A673 (cell line): ENCODE results near the gene OSBPL3. TPM values are rescaled to one million over a fixed set of nuclear protein-coding genes. Genes with fewer than 3 reads are reported as not detected.

ENCODE experiments used
- BruUV-seq: library from RNA; stranded (reverse); fragments of 400-500 nt; replicated peaks from 2 replicates; lab custom pipeline; 2021; lab: Mats Ljungman, UMichigan
- CTCF ChIA-PET: fragments of 300-600 bp; sonication (Branson Sonifier 250); formaldehyde crosslinking; loops from one replicate; lab custom pipeline; 2022; ENCODE audit warnings: antibody characterized with exemption; lab: Charles Lee
- POLR2A ChIA-PET: fragments of 300-600 bp; sonication (Branson Sonifier 250); formaldehyde crosslinking; loops from one replicate; lab custom pipeline; 2022; ENCODE audit warnings: antibody characterized with exemption; ENCODE audit not compliant: low non-redundant PET; lab: Charles Lee
- DNase-seq: peaks from one replicate; pipeline ENCODE4 v3.0.0-alpha.2; 2015; ENCODE audit warnings: low spot score
- H3K27ac ChIP-seq: fragments of 200-600 bp; sonication (generic); 2 replicates; pipeline ENCODE4 v1.5.1; 2016; ENCODE audit warnings: mixed run types, low read depth, mild to moderate bottlenecking, mixed read lengths, antibody characterized with exemption, low read length; ENCODE audit not compliant: poor library complexity, severe bottlenecking
- H3K27me3 ChIP-seq: fragments of 200-600 bp; sonication (generic); replicated peaks from 2 replicates; pipeline ENCODE4 v1.6.1; 2017; ENCODE audit warnings: mixed run types, low read depth, mild to moderate bottlenecking, mixed read lengths, antibody characterized with exemption, low read length; ENCODE audit not compliant: insufficient read depth, poor library complexity
- H3K36me3 ChIP-seq: fragments of 200-600 bp; sonication (generic); 2 replicates; pipeline ENCODE4 v1.6.1; 2016; ENCODE audit warnings: mixed run types, mild to moderate bottlenecking, mixed read lengths, antibody characterized with exemption, low read length; ENCODE audit not compliant: insufficient read depth, poor library complexity, severe bottlenecking
- H3K4me1 ChIP-seq: fragments of 200-600 bp; sonication (generic); 2 replicates; pipeline ENCODE4 v1.6.1; 2017; ENCODE audit warnings: mixed run types, mild to moderate bottlenecking, mixed read lengths, antibody characterized with exemption, low read length; ENCODE audit not compliant: insufficient read depth, poor library complexity, severe bottlenecking
- H3K4me3 ChIP-seq: fragments of 200-600 bp; sonication (generic); 2 replicates; pipeline ENCODE4 v1.5.1; 2016; ENCODE audit warnings: low read depth, mixed run types, mild to moderate bottlenecking, mixed read lengths, low read length; ENCODE audit not compliant: poor library complexity, severe bottlenecking
- H3K9me3 ChIP-seq: fragments of 200-600 bp; sonication (generic); 2 replicates; pipeline ENCODE4 v1.6.1; 2016; ENCODE audit warnings: mixed run types, low read depth, mild to moderate bottlenecking, mixed read lengths, antibody characterized with exemption, low read length; ENCODE audit not compliant: poor library complexity, severe bottlenecking
- CTCF ChIP-seq: fragments of 300-800, 200-600 bp; sonication (generic); conservative IDR thresholded peaks from 2 replicates; pipeline ENCODE4 v1.5.1; 2017; ENCODE audit warnings: low read depth, mild to moderate bottlenecking, antibody characterized with exemption, low read length, moderate library complexity, mixed read lengths
- EZH2 ChIP-seq: fragments of 200-600 bp; sonication (generic); IDR thresholded peaks from 2 replicates; pipeline ENCODE4 v1.6.1; 2017; ENCODE audit warnings: borderline replicate concordance, low read depth, mild to moderate bottlenecking, mixed read lengths, antibody characterized with exemption, low read length; ENCODE audit not compliant: poor library complexity, severe bottlenecking
- intact Hi-C: fragments of 100-400 bp; cut with micrococcal nuclease; formaldehyde crosslinking; loops from one replicate; pipeline ENCODE4 v1.10.0; 2022; ENCODE audit not compliant: unreplicated experiment
- total RNA-seq: library from RNA; stranded (reverse); gene quantifications from 2 replicates; pipeline ENCODE4 v1.2.3, GENCODE V29; 2021

OSBPL3 gene
- total RNA-seq, 1 experiment from 2014 or later = 21.4 TPM

- intact Hi-C loops = no loop called here
- Histone ChIP-seq H3K27ac (no peak overlapping the region), H3K36me3 (no peaks in the 10 kb centered on the region), H3K9me3 (no peaks in the 10 kb centered on the region), H3K27me3 (no peaks in the 10 kb centered on the region), H3K4me3 (no peak overlapping the region), H3K4me1 (no peaks in the 10 kb centered on the region)
- ChIA-PET CTCF (no interaction called here), POLR2A (no interaction called here)
- no peak for DNase-seq
- no peak for TF ChIP-seq CTCF
- TF ChIP-seq EZH2 = no peak
- no TSS peak for BruUV-seq
Observed at GRCh38 chr7:24902276-24902675, 77.7 kb downstream of the OSBPL3 start.

GRCh38 chr7:24899905-24900304 is 80.1 kb downstream of the OSBPL3 start:
- TF ChIP-seq CTCF (no peak), EZH2 (no peak)
- BruUV-seq = no TSS peak
- Histone ChIP-seq H3K27me3 (no peaks in the 10 kb centered on the region), H3K27ac (no peak overlapping the region), H3K9me3 (no peaks in the 10 kb centered on the region), H3K4me1 (no peaks in the 10 kb centered on the region), H3K4me3 (no peak overlapping the region), H3K36me3 (no peaks in the 10 kb centered on the region)
- intact Hi-C loops = no loop called here
- DNase-seq = no peak
- ChIA-PET POLR2A (no interaction called here), CTCF (no interaction called here)

GRCh38 chr7:24899161-24899560 is 80.8 kb downstream of the OSBPL3 start:
- POLR2A ChIA-PET = no interaction called here
- DNase-seq = no peak
- no peak for TF ChIP-seq CTCF
- TF ChIP-seq EZH2 = no peak
- H3K4me3 ChIP-seq = no peak overlapping the region
- CTCF ChIA-PET = no interaction called here
- H3K4me1 ChIP-seq = no peaks in the 10 kb centered on the region
- no peaks in the 10 kb centered on the region for H3K36me3 ChIP-seq
- no peak overlapping the region for H3K27ac ChIP-seq
- intact Hi-C loops = no loop called here
- no peaks in the 10 kb centered on the region for H3K9me3 ChIP-seq
- no peaks in the 10 kb centered on the region for H3K27me3 ChIP-seq
- no TSS peak for BruUV-seq
